PC-3 (cell line): ENCODE results near the gene NNAT.

Experiments used
- EZH2 ChIP-seq: fragments of 300-600 bp; sonication (generic); IDR thresholded peaks from one replicate; pipeline ENCODE4 v1.6.1; 2017; ENCODE audit warnings: antibody characterized with exemption, mild to moderate bottlenecking, low read length; ENCODE audit not compliant: unreplicated experiment
- EZH2phosphoT487 ChIP-seq: fragments of 300-600 bp; sonication (generic); IDR thresholded peaks from 2 replicates; pipeline ENCODE4 v1.6.1; 2018; ENCODE audit warnings: mild to moderate bottlenecking, antibody characterized with exemption, low read length, borderline replicate concordance
- TF ChIP-seq, protein P1 (sequence below): fragments of 300-600 bp; sonication (generic); conservative IDR thresholded peaks from 2 replicates; pipeline ENCODE4 v1.5.1; 2017; ENCODE audit warnings: antibody characterized with exemption, low read depth, mild to moderate bottlenecking, low read length

- TF ChIP-seq, protein P1, sequence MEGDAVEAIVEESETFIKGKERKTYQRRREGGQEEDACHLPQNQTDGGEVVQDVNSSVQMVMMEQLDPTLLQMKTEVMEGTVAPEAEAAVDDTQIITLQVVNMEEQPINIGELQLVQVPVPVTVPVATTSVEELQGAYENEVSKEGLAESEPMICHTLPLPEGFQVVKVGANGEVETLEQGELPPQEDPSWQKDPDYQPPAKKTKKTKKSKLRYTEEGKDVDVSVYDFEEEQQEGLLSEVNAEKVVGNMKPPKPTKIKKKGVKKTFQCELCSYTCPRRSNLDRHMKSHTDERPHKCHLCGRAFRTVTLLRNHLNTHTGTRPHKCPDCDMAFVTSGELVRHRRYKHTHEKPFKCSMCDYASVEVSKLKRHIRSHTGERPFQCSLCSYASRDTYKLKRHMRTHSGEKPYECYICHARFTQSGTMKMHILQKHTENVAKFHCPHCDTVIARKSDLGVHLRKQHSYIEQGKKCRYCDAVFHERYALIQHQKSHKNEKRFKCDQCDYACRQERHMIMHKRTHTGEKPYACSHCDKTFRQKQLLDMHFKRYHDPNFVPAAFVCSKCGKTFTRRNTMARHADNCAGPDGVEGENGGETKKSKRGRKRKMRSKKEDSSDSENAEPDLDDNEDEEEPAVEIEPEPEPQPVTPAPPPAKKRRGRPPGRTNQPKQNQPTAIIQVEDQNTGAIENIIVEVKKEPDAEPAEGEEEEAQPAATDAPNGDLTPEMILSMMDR: no peak
- no peak for TF ChIP-seq EZH2
- TF ChIP-seq EZH2phosphoT487: no peak
Measured at GRCh38 chr20:37471741-37472235, 49.3 kb upstream of the NNAT start.
